Stimulated activated CD4-positive, alpha-beta T cell treated with anti-CD3 and anti-CD28 coated beads, Interleukin-15, amount 100 ng/mL, for 24 hours (primary cell): Measurements from ENCODE around the gene PSMB11.

Source experiments
- DNase-seq: peaks from one replicate; pipeline ENCODE4 v3.0.0-alpha.2; 2020

PSMB11 gene

GRCh38 chr14:23060536-23061260 is 18.7 kb downstream of the PSMB11 start:
- no peak for DNase-seq

GRCh38 chr14:23062002-23062401 is 20.0 kb downstream of the PSMB11 start:
- DNase-seq: no peak

- DNase-seq: no peak
Measured at GRCh38 chr14:23063601-23064000, 21.6 kb downstream of the PSMB11 start.

GRCh38 chr14:23066368-23066767 is 24.4 kb downstream of the PSMB11 start:
- DNase-seq: no peak

- DNase-seq: no peak
Measured at GRCh38 chr14:23066855-23067744, 25.1 kb downstream of the PSMB11 start.

GRCh38 chr14:23067847-23068788 is 26.1 kb downstream of the PSMB11 start:
- no peak for DNase-seq

- DNase-seq: peak; percentile 79
Measured at GRCh38 chr14:23068789-23069412, 26.9 kb downstream of the PSMB11 start.

GRCh38 chr14:23069413-23069806 is 27.4 kb downstream of the PSMB11 start:
- DNase-seq: no peak

GRCh38 chr14:23070262-23071129 is 28.5 kb downstream of the PSMB11 start:
- DNase-seq: no peak

- peak; percentile 85 for DNase-seq
Measured at GRCh38 chr14:23071244-23071920, 29.4 kb downstream of the PSMB11 start.

GRCh38 chr14:23071921-23072539 is 30.0 kb downstream of the PSMB11 start:
- no peak for DNase-seq

GRCh38 chr14:23074906-23075305 is 32.9 kb downstream of the PSMB11 start:
- no peak for DNase-seq

- DNase-seq: peak; percentile 31
Measured at GRCh38 chr14:23076785-23077408, 34.9 kb downstream of the PSMB11 start.

GRCh38 chr14:23077962-23078361 is 36.0 kb downstream of the PSMB11 start:
- no peak for DNase-seq

GRCh38 chr14:23078692-23079116 is 36.7 kb downstream of the PSMB11 start:
- no peak for DNase-seq

GRCh38 chr14:23079716-23080115 is 37.7 kb downstream of the PSMB11 start:
- no peak for DNase-seq

GRCh38 chr14:23080474-23080873 is 38.5 kb downstream of the PSMB11 start:
- DNase-seq: no peak

GRCh38 chr14:23085458-23085857 is 43.4 kb downstream of the PSMB11 start:
- peak; percentile 16 for DNase-seq

- no peak for DNase-seq
Measured at GRCh38 chr14:23086565-23086964, 44.6 kb downstream of the PSMB11 start.
